Liver (tissue), 9 donors: Measurements from ENCODE around the gene DHRSX. TPM values are rescaled to one million over a fixed set of nuclear protein-coding genes. Genes with fewer than 3 reads are reported as not detected.
"Not testable (repeated sequence)": the region's sequence is repeated elsewhere in the genome, so short reads cannot be mapped to it uniquely, and the experiment has no call there.

Source experiments
- DNase-seq: peaks from one replicate; pipeline ENCODE4 v3.0.0-alpha.2; 2017; ENCODE audit warnings: low spot score
- H3K27ac ChIP-seq, 2 donors: one replicate each; pipeline ENCODE4 v1.7.0; 2013; ENCODE audit warnings: inconsistent platforms in 2 of 2, low read length in 2 of 2, control low read depth in 1 of 2, low read depth in 1 of 2, mild to moderate bottlenecking in 1 of 2
- H3K27me3 ChIP-seq, 4 donors: one replicate each; pipeline versions ENCODE4 v1.6.1 to v1.7.0; 2013; ENCODE audit warnings: low read length in 3 of 4, inconsistent platforms in 1 of 4, mild to moderate bottlenecking in 1 of 4, moderate library complexity in 1 of 4; ENCODE audit not compliant: control insufficient read depth in 4 of 4, insufficient read depth in 4 of 4
- H3K36me3 ChIP-seq, 4 donors: one replicate each; pipeline versions ENCODE4 v1.6.1 to v1.7.0; 2013; ENCODE audit warnings: low read length in 3 of 4, mild to moderate bottlenecking in 3 of 4, low read depth in 1 of 4, moderate library complexity in 1 of 4; ENCODE audit not compliant: control insufficient read depth in 4 of 4, insufficient read depth in 3 of 4
- H3K4me1 ChIP-seq, 4 donors: one replicate each; pipeline versions ENCODE4 v1.6.1 to v1.7.0; 2013; ENCODE audit warnings: low read length in 3 of 4, mild to moderate bottlenecking in 3 of 4, moderate library complexity in 1 of 4; ENCODE audit not compliant: control insufficient read depth in 4 of 4, insufficient read depth in 4 of 4
- H3K4me3 ChIP-seq, 3 donors: one replicate each; pipeline versions ENCODE4 v1.6.1 to v1.7.0; 2013; ENCODE audit warnings: low read length in 3 of 3, control low read depth in 1 of 3, low read depth in 1 of 3, mild to moderate bottlenecking in 1 of 3
- H3K9ac ChIP-seq, 2 donors: one replicate each; pipeline ENCODE4 v1.7.0; 2013; ENCODE audit warnings: low read length in 2 of 2, mild to moderate bottlenecking in 2 of 2, moderate library complexity in 2 of 2, control low read depth in 1 of 2, low read depth in 1 of 2
- H3K9me3 ChIP-seq, 4 donors: one replicate each; pipeline versions ENCODE4 v1.6.1 to v1.7.0; 2013; ENCODE audit warnings: low read length in 3 of 4; ENCODE audit not compliant: control insufficient read depth in 4 of 4
- ATF3 ChIP-seq: IDR thresholded peaks from 2 replicates; pipeline ENCODE4 v1.6.1; 2016; ENCODE audit warnings: antibody characterized with exemption
- CTCF ChIP-seq: fragments of 150-350 bp; IDR thresholded peaks from 2 replicates; pipeline ENCODE4 v1.5.1; 2017; ENCODE audit warnings: improper control_type of control experiment, low read depth, low read length; ENCODE audit not compliant: missing input control
- EGR1 ChIP-seq, 2 donors: IDR thresholded peaks; 2 replicates each; pipeline ENCODE4 v1.6.1; 2016 to 2018; ENCODE audit warnings: antibody characterized with exemption in 2 of 2, low read depth in 2 of 2
- FOXA1 ChIP-seq: IDR thresholded peaks from 2 replicates; pipeline ENCODE4 v1.6.1; 2016; ENCODE audit warnings: antibody characterized with exemption
- FOXA2 ChIP-seq: IDR thresholded peaks from 2 replicates; pipeline ENCODE4 v1.6.1; 2016; ENCODE audit warnings: antibody characterized with exemption
- GABPA ChIP-seq, 2 donors: IDR thresholded peaks in 1 of 2; conservative IDR thresholded peaks in 1 of 2; 2 replicates each; pipeline ENCODE4 v1.6.1; 2016; ENCODE audit warnings: antibody characterized with exemption in 2 of 2, mild to moderate bottlenecking in 1 of 2, moderate library complexity in 1 of 2
- HNF4A ChIP-seq, 2 donors: conservative IDR thresholded peaks; 2 replicates each; pipeline ENCODE4 v1.6.1; 2016; ENCODE audit warnings: antibody characterized with exemption in 2 of 2, mild to moderate bottlenecking in 2 of 2
- HNF4G ChIP-seq: IDR thresholded peaks from 2 replicates; pipeline ENCODE4 v1.6.1; 2016; ENCODE audit warnings: antibody characterized with exemption
- MAX ChIP-seq: IDR thresholded peaks from 2 replicates; pipeline ENCODE4 v1.6.1; 2016; ENCODE audit warnings: antibody characterized with exemption
- RAD21 ChIP-seq, 2 donors: IDR thresholded peaks; 2 replicates each; pipeline ENCODE4 v1.6.1; 2016; ENCODE audit warnings: antibody characterized with exemption in 2 of 2, mild to moderate bottlenecking in 2 of 2
- RXRA ChIP-seq, 2 donors: IDR thresholded peaks; 2 replicates each; pipeline ENCODE4 v1.6.1; 2017 to 2018; ENCODE audit warnings: antibody characterized with exemption in 2 of 2, mild to moderate bottlenecking in 1 of 2
- SP1 ChIP-seq: IDR thresholded peaks from 2 replicates; pipeline ENCODE4 v1.6.1; 2018; ENCODE audit warnings: antibody characterized with exemption, mild to moderate bottlenecking
- TAF1 ChIP-seq: conservative IDR thresholded peaks from 2 replicates; pipeline ENCODE4 v1.6.1; 2016; ENCODE audit warnings: antibody characterized with exemption, mild to moderate bottlenecking
- YY1 ChIP-seq: IDR thresholded peaks from 2 replicates; pipeline ENCODE4 v1.6.1; 2016; ENCODE audit warnings: antibody characterized with exemption, mild to moderate bottlenecking
- ZBTB33 ChIP-seq: IDR thresholded peaks from 2 replicates; pipeline ENCODE4 v1.6.1; 2016; ENCODE audit warnings: antibody characterized with exemption
- WGBS: extraction: QIAGEN DNeasy Blood & Tissue Kit; methylation state at CpG from one replicate; pipeline ENCODE4 v1.1.7; 2013; 5-methylcytosine and 5-hydroxymethylcytosine counted together
- polyA plus RNA-seq, 2 donors: library from polyadenylated mRNA; stranded (reverse) in 1 of 2; unstranded in 1 of 2; fragments of 200-250 nt in 1 of 2; fragments of >200 nt in 1 of 2; fragmentation: Nextera tagmentation in 1 of 2; extraction: Ambion mirVana in 1 of 2; gene quantifications; one replicate each; pipeline versions ENCODE4 v1.2.1 to v1.2.3, GENCODE V29; 2013 to 2015
- total RNA-seq, 2 donors: library from RNA; depleted of rRNA; stranded (reverse); fragments of >200 nt; gene quantifications; one replicate each; pipeline ENCODE4 v1.2.3, GENCODE V29; 2014
- donor health status: healthy.
- donor health status: healthy.
- donor health status: healthy.
- donor health status: healthy.
- donor health status: healthy.

The DHRSX gene
- total and polyA plus RNA-seq, 4 donors, result 17.2 to 35.2 (median 23.3) TPM

GRCh38 chrX:2266445-2267349 lies 234.1 kb downstream of the DHRSX start:
- H3K4me1 ChIP-seq, result no peaks in the 10 kb centered on the region
- peaks cover 2 to 19% (median 8%) of the 10 kb centered on the region in 4 donors for H3K36me3 ChIP-seq
- no peaks in the 10 kb centered on the region for H3K27me3 ChIP-seq
- TF ChIP-seq RXRA (IDR thresholded peaks at IDR 0.05), result no peak
- TF ChIP-seq FOXA1, result no peak
- no peak for TF ChIP-seq ATF3
- no peak for TF ChIP-seq MAX
- TF ChIP-seq ZBTB33, result no peak
- no peak for TF ChIP-seq GABPA (IDR thresholded peaks at IDR 0.05 in 1 of 2, conservative IDR thresholded peaks at IDR 0.05 in 1 of 2)
- TF ChIP-seq HNF4A (conservative IDR thresholded peaks at IDR 0.05), result no peak
- no peak for TF ChIP-seq SP1
- TF ChIP-seq EGR1 (IDR thresholded peaks at IDR 0.05; ENCODE audit: low read depth in 2 of 2), result no peak
- no peak for TF ChIP-seq YY1
- no peak overlapping the region for H3K9ac ChIP-seq
- no peak overlapping the region for H3K27ac ChIP-seq
- H3K4me3 ChIP-seq, result no peak overlapping the region
- no peaks in the 10 kb centered on the region for H3K9me3 ChIP-seq
- DNase-seq, result no peak
- WGBS, result 96% methylated on average over 26 of the region's 26 CpGs

GRCh38 chrX:2265658-2266444 lies 234.9 kb downstream of the DHRSX start:
- H3K4me1 ChIP-seq, H3K9me3 ChIP-seq, H3K27ac ChIP-seq, H3K4me3 ChIP-seq, H3K27me3 ChIP-seq, DNase-seq, H3K9ac ChIP-seq: not testable (repeated sequence)
- WGBS, result 98% methylated on average over 23 of the region's 23 CpGs
- H3K36me3 ChIP-seq, result peaks cover 2 to 19% (median 7%) of the 10 kb centered on the region in 4 donors

- no peaks in the 10 kb centered on the region for H3K27me3 ChIP-seq
- no peak overlapping the region for H3K27ac ChIP-seq
- H3K4me1 ChIP-seq, result no peaks in the 10 kb centered on the region
- H3K9ac ChIP-seq, result no peak overlapping the region
- DNase-seq, result no peak
- WGBS, result 93% methylated on average over 17 of the region's 17 CpGs
- H3K4me3 ChIP-seq, result no peak overlapping the region
- H3K36me3 ChIP-seq, result peaks cover 3 to 19% (median 6%) of the 10 kb centered on the region in 4 donors
- H3K9me3 ChIP-seq, result no peaks in the 10 kb centered on the region
- TF ChIP-seq RAD21 (IDR thresholded peaks at IDR 0.05) (no peak), GABPA (IDR thresholded peaks at IDR 0.05 in 1 of 2, conservative IDR thresholded peaks at IDR 0.05 in 1 of 2) (no peak), EGR1 (IDR thresholded peaks at IDR 0.05; ENCODE audit: low read depth in 2 of 2) (no peak), FOXA2 (no peak), HNF4A (conservative IDR thresholded peaks at IDR 0.05) (no peak), RXRA (IDR thresholded peaks at IDR 0.05) (no peak), YY1 (no peak), ZBTB33 (no peak), SP1 (no peak), FOXA1 (no peak), HNF4G (no peak), CTCF (no peak), TAF1 (no peak)
These were observed 236.4 kb downstream of the DHRSX start for GRCh38 chrX:2264179-2265030.
